Mucosa of rectum (tissue), 2 donors: Measurements from ENCODE around the gene RFX8.

Experiments used
- H3K27ac ChIP-seq, 2 donors: one replicate each; pipeline ENCODE4 v1.7.0; 2013; ENCODE audit warnings: inconsistent platforms in 2 of 2, low read depth in 2 of 2, low read length in 2 of 2
- H3K27me3 ChIP-seq, 2 donors: one replicate each; pipeline ENCODE4 v1.7.0; 2013; ENCODE audit warnings: low read length in 2 of 2; ENCODE audit not compliant: control insufficient read depth in 2 of 2, insufficient read depth in 2 of 2
- H3K36me3 ChIP-seq, 2 donors: one replicate each; pipeline ENCODE4 v1.7.0; 2013; ENCODE audit warnings: low read length in 2 of 2; ENCODE audit not compliant: control insufficient read depth in 2 of 2, insufficient read depth in 2 of 2
- H3K4me1 ChIP-seq, 2 donors: one replicate each; pipeline ENCODE4 v1.7.0; 2013; ENCODE audit warnings: low read length in 2 of 2, mild to moderate bottlenecking in 1 of 2; ENCODE audit not compliant: control insufficient read depth in 2 of 2, insufficient read depth in 2 of 2
- H3K4me3 ChIP-seq, 2 donors: one replicate each; pipeline ENCODE4 v1.7.0; 2013; ENCODE audit warnings: low read length in 2 of 2
- H3K9ac ChIP-seq, 2 donors: one replicate each; pipeline ENCODE4 v1.7.0; 2013; ENCODE audit warnings: low read length in 2 of 2, low read depth in 1 of 2, mild to moderate bottlenecking in 1 of 2
- H3K9me3 ChIP-seq, 2 donors: one replicate each; pipeline ENCODE4 v1.7.0; 2013; ENCODE audit warnings: low read length in 2 of 2; ENCODE audit not compliant: control insufficient read depth in 2 of 2
- donor health status: healthy.
- donor health status: Normal muscosa, but diverticular disease.

Gene RFX8

DNA sequence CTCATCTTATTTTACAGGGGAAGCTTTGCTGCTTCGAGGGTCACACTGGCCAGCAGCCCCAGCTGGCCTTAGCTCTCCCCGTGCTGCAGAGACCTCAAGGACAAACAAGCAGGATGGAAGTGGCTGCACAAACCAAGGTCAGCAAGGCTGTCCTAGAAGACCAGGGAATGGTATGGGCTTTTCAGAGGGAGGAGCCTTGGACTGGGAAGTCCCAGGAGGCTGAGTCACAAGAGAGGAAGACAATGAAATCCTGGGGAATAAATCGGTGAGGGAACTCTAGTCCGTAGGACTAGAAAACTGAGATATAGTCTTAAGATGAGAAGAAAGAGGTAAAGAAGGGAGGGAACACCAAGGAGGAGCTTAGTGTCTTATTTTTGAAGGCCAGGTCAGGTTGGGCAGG is 103.3 kb downstream of the RFX8 start:
- no peak overlapping the region for H3K4me3 ChIP-seq
- H3K9ac ChIP-seq, result no peak overlapping the region
- no peaks in the 10 kb centered on the region for H3K4me1 ChIP-seq
- H3K9me3 ChIP-seq, result peaks cover 0 to 4% of the 10 kb centered on the region in 2 donors
- H3K27ac ChIP-seq, result no peak overlapping the region
- no peaks in the 10 kb centered on the region for H3K36me3 ChIP-seq
- no peaks in the 10 kb centered on the region for H3K27me3 ChIP-seq

GRCh38 chr2:101369100-101369499 is 105.8 kb downstream of the RFX8 start:
- peaks cover 0 to 4% of the 10 kb centered on the region in 2 donors for H3K9me3 ChIP-seq
- H3K27me3 ChIP-seq, result no peaks in the 10 kb centered on the region
- H3K27ac ChIP-seq, result no peak overlapping the region
- no peaks in the 10 kb centered on the region for H3K36me3 ChIP-seq
- no peak overlapping the region for H3K4me3 ChIP-seq
- no peak overlapping the region for H3K9ac ChIP-seq
- no peaks in the 10 kb centered on the region for H3K4me1 ChIP-seq

DNA sequence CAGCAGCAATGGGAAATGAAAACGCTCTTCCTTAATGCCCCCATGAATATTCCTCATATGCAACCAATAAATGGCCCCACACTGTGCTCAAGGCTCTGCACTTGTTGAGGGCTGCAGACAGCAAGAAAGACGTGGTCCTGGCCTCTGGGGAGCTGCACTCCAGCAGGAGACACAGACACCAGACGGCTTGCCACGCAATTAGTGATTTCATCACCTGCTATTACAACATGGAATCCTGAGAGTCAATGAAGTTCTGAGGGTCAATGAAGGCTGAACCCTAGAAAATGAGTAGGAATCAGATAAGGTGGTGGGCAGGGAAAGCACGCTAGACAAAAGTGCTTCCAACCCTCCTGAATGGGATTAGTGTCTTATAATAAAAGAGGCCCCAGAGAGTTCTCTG is 106.5 kb downstream of the RFX8 start:
- Histone ChIP-seq H3K36me3 (no peaks in the 10 kb centered on the region), H3K4me1 (no peaks in the 10 kb centered on the region), H3K9me3 (peaks cover 0 to 4% of the 10 kb centered on the region in 2 donors), H3K27me3 (no peaks in the 10 kb centered on the region), H3K4me3 (no peak overlapping the region), H3K9ac (no peak overlapping the region), H3K27ac (no peak overlapping the region)

- Histone ChIP-seq H3K9me3 (no peaks in the 10 kb centered on the region), H3K4me1 (no peaks in the 10 kb centered on the region), H3K27me3 (no peaks in the 10 kb centered on the region), H3K4me3 (no peak overlapping the region), H3K9ac (no peak overlapping the region), H3K27ac (no peak overlapping the region), H3K36me3 (no peaks in the 10 kb centered on the region)
Measured at GRCh38 chr2:101367508-101367907, 107.4 kb downstream of the RFX8 start.

- no peaks in the 10 kb centered on the region for H3K9me3 ChIP-seq
- H3K27ac ChIP-seq, result no peak overlapping the region
- peaks cover 0 to 2% of the 10 kb centered on the region in 2 donors for H3K27me3 ChIP-seq
- H3K4me3 ChIP-seq, result no peak overlapping the region
- H3K36me3 ChIP-seq, result no peaks in the 10 kb centered on the region
- H3K4me1 ChIP-seq, result no peaks in the 10 kb centered on the region
- no peak overlapping the region for H3K9ac ChIP-seq
Measured at GRCh38 chr2:101364878-101365277, 110.0 kb downstream of the RFX8 start.

DNA sequence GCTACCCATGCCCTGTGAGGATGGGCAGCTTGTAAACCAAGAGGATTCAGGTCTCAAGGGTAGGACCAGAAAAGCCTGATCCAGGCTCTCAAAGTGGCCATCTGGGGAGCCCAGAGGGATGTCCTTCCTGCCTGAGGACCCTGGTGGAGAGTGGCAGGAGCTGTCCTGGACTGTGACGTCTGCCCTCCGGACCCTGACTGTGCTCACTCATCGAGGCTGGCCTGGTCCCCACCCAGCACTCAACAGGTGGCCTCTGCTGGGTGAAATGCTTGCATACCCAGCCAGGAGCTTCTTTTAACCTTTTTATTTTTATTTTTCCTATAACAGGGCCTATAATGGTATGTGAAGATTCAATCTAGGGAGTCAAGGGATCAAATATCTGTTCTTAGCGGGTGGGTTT is 112.1 kb downstream of the RFX8 start:
- no peaks in the 10 kb centered on the region for H3K36me3 ChIP-seq
- no peaks in the 10 kb centered on the region for H3K9me3 ChIP-seq
- peaks cover 0 to 2% of the 10 kb centered on the region in 2 donors for H3K27me3 ChIP-seq
- H3K4me1 ChIP-seq, result no peaks in the 10 kb centered on the region
- no peak overlapping the region for H3K9ac ChIP-seq
- H3K27ac ChIP-seq, result no peak overlapping the region
- no peak overlapping the region for H3K4me3 ChIP-seq

- no peak overlapping the region for H3K4me3 ChIP-seq
- H3K27ac ChIP-seq, result no peak overlapping the region
- no peak overlapping the region for H3K9ac ChIP-seq
Measured at GRCh38 chr2:101362316-101362715, 112.6 kb downstream of the RFX8 start.

GRCh38 chr2:101361522-101361921 is 113.4 kb downstream of the RFX8 start:
- Histone ChIP-seq H3K9me3 (no peaks in the 10 kb centered on the region), H3K4me1 (no peaks in the 10 kb centered on the region), H3K9ac (no peak overlapping the region), H3K36me3 (no peaks in the 10 kb centered on the region), H3K27ac (no peak overlapping the region), H3K27me3 (peaks cover 0 to 2% of the 10 kb centered on the region in 2 donors), H3K4me3 (no peak overlapping the region)

More at GRCh38 chr2:101362316-101362715, 112.6 kb downstream of the RFX8 start:
- no peaks in the 10 kb centered on the region for H3K9me3 ChIP-seq
- H3K4me1 ChIP-seq, result no peaks in the 10 kb centered on the region
- peaks cover 0 to 2% of the 10 kb centered on the region in 2 donors for H3K27me3 ChIP-seq
- no peaks in the 10 kb centered on the region for H3K36me3 ChIP-seq

- Histone ChIP-seq H3K27me3 (peaks cover 0 to 2% of the 10 kb centered on the region in 2 donors), H3K9me3 (no peaks in the 10 kb centered on the region), H3K9ac (no peak overlapping the region), H3K36me3 (no peaks in the 10 kb centered on the region), H3K4me3 (no peak overlapping the region), H3K4me1 (no peaks in the 10 kb centered on the region), H3K27ac (no peak overlapping the region)
Measured at GRCh38 chr2:101361121-101361520, 113.8 kb downstream of the RFX8 start.

GRCh38 chr2:101360232-101360631 is 114.7 kb downstream of the RFX8 start:
- no peaks in the 10 kb centered on the region for H3K9me3 ChIP-seq

DNA sequence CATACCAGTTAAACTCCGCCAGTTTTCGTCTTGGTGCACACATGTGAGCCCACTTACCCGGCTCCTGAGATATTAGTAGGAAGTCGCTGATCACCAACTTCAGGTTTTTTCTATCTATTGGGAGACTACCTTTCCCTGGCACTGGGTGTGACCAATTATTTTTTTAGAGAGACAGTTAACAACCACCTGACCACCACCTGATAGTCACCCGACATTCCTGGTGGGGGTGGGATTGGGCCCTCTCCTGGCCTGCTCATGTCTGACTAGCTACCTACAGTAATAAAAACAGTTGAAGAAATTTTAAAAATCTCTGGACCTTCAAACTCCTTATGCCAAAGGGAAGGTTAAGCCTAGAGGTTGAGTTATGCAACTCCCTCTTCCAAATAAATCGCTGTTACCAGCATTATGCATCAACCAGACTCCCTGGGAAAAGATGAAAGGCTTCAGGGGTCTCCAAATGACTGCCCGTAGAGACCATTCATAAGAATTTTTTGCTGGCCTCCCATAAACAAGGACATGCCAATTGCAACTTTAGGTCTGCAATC is 115.4 kb downstream of the RFX8 start:
- H3K27me3 ChIP-seq, result peaks cover 0 to 2% of the 10 kb centered on the region in 2 donors
- H3K27ac ChIP-seq, result no peak overlapping the region
- no peak overlapping the region for H3K9ac ChIP-seq
- H3K4me1 ChIP-seq, result no peaks in the 10 kb centered on the region
- no peaks in the 10 kb centered on the region for H3K36me3 ChIP-seq
- no peak overlapping the region for H3K4me3 ChIP-seq
- no peaks in the 10 kb centered on the region for H3K9me3 ChIP-seq

More at GRCh38 chr2:101360232-101360631, 114.7 kb downstream of the RFX8 start:
- no peak overlapping the region for H3K27ac ChIP-seq
- H3K4me3 ChIP-seq, result no peak overlapping the region
- peaks cover 0 to 2% of the 10 kb centered on the region in 2 donors for H3K27me3 ChIP-seq
- H3K9ac ChIP-seq, result no peak overlapping the region
- H3K4me1 ChIP-seq, result no peaks in the 10 kb centered on the region
- no peaks in the 10 kb centered on the region for H3K36me3 ChIP-seq
